Astrocyte of the hippocampus (primary cell): Measurements from ENCODE around the gene RBP4.
"Not testable (repeated sequence)": the region's sequence is repeated elsewhere in the genome, so short reads cannot be mapped to it uniquely, and the experiment has no call there.

ENCODE experiments used
- DNase-seq: peaks from one replicate; pipeline ENCODE4 v3.0.0; 2011; ENCODE audit warnings: low read depth, low spot score

The RBP4 gene

DNA sequence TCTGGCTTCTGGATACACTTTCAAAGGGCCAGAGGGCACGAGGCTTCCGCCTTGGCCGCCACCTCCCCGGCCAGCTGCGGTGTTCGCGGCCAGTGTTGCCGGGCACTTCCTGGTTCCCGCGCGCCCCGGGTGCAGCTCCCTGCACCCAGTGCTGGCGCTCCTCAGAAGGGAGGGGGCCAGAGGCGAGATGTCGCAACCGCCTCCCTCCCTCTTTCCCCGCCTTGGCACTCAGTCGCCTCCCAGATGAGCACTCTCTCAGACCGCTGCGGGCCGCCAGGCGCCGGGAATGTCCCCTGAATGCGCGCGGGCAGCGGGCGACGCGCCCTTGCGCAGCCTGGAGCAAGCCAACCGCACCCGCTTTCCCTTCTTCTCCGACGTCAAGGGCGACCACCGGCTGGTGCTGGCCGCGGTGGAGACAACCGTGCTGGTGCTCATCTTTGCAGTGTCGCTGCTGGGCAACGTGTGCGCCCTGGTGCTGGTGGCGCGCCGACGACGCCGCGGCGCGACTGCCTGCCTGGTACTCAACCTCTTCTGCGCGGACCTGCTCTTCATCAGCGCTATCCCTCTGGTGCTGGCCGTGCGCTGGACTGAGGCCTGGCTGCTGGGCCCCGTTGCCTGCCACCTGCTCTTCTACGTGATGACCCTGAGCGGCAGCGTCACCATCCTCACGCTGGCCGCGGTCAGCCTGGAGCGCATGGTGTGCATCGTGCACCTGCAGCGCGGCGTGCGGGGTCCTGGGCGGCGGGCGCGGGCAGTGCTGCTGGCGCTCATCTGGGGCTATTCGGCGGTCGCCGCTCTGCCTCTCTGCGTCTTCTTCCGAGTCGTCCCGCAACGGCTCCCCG is 34.4 kb downstream of the RBP4 start, which contains the start of gene FFAR4:
TSS of gene FFAR4 (plus strand) at position 231 of the 842 bp plus-strand sequence. CDS start at position 287, 56 bp downstream.
- DNase-seq, result peak; percentile 32

DNA sequence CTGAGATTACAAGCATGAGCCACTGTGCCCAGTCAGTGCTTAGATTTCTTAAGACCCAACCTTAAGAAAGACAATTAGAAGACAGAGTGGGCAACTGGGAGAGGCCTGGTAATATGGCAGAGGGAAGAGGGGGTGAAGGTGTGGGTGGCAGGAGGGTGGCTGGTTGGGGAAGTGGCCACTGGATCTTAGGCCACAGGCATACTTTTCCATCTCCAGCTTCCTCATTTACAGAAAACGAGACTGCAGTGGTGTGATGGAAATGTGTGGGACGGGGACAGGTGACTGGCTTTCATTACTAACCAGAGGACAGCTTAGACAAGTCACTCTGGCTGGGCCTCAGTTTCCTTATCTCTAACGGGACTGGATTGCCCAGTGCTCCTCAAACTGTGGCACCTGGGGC is 35.6 kb downstream of the RBP4 start:
- DNase-seq, result no peak

DNA sequence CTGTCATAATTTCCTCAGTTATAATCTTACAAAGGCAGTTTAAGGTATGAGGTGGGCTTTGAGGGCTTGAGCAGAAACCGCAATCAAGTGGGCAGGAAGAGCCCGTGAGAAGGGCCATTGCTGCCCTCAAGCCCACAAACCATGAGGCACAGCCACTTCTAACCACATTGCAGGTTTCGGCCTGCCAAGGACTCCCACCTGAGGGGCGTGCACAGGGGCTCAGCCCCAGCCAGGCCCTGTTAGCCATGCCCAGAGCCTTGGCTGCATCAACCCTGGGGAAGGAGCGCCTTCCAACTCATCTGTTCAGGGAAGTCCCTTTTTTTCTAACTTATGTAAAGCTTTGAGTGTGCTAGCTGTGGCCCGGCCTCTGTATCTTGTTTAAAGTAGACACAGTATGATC is 40.5 kb downstream of the RBP4 start:
- DNase-seq, result no peak

DNA sequence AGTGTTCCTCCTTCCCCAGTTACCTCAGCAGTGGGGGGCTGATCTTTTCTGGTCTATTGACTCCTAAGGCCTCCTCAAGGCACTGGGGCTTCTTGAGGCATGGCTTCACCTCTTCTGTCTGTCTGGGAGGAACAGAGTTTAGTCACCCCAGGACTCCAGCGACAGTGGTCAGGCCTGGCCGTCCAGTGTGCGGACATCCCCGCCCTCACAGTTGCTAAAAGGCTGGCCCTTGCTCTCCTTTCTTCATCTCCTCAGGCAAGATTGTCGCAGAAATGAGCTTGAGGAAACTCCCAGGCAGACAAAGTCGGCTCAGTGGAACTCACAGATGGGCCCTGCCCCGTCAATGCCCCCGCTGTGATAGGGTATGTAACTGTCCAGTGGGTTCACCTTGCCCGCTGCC is 41.5 kb downstream of the RBP4 start:
- DNase-seq, result no peak

DNA sequence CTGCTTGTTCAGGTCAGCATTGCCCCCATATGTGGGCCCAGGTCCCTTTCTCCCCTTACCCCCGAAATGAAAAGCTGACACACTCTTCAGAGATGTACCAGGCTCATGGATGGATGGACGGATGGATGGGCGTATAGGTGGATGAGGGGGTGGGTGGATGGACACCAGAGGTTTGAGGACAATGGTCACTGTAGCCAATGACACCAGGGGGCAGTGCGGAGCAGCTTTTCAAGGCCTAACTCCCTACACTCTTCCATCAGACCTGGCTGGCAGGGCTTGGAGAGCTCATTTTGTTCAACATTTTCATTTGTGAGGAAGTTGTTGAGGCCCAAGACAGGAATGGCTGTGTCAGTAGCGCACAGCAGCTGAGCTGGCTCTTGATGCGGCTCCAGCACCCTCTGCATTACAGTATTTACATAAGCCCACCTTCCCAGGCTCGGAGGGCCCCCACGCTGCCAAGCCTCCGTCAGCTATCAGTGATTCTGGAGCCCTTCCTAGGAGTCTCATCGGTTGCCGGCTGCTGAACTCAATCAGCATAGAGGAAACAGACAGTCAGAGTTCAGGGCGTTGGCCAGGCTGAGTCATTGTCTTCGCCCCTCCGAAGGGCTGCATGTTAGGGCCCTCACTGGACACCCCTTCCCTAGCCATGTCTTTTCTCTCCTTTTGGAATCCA is 46.1 kb downstream of the RBP4 start:
- DNase-seq, result peak; percentile 79

DNA sequence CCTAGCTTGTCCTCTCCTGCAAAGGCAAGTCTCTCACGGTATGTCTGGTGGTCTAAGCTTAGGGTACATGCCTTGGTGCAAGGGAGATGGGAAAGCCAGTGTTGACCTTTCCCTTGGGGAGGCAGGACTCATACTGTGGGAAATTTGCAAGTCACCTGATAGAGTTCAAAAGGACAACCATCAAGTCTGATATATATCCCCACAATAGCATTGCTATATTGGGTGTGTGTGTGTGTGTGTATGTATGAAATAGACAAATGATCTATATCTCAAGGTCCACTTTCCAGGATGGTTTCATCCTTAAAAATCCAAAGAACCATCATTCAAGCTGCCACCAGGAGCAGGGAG is 46.7 kb downstream of the RBP4 start:
- no peak for DNase-seq

DNA sequence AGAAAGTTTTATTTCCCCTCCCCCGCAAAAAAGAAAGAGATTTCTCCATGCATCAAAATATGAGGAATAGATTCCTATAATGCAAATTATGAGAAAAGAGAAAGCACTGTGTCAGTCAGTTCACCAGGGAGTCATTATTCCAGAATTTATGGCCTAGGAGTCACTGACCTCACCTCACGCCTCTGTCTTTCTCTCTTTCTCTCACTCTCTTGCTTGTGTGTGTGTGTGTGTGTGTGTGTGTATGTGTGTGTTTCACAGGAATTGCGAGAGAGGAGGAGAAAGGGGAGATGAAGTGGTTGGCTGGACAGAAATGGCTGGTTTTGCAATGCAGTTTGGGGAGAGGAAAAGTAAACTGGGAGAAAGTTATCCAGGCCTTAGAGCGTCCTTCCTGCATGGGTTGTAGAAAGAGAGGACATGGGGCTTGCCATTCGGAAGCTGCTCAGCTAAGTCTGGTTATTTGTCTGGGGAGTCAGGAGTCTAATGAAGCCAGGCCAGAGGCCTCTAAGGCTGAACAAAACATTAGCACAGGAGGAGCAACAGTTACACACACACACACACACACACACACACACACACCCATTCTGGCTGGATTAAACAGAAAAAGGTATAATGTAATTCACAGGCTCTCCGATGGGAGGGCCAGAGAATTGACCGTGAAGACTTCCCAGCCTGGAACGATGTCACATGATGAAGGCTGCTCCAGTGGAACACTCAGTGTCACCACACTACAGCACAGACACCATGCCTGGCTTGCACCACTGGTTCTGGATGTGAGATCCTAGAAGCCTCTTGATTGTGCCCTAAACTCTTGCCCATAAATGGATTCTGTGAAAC is 47.3 kb downstream of the RBP4 start:
- DNase-seq, result peak; percentile 2

DNA sequence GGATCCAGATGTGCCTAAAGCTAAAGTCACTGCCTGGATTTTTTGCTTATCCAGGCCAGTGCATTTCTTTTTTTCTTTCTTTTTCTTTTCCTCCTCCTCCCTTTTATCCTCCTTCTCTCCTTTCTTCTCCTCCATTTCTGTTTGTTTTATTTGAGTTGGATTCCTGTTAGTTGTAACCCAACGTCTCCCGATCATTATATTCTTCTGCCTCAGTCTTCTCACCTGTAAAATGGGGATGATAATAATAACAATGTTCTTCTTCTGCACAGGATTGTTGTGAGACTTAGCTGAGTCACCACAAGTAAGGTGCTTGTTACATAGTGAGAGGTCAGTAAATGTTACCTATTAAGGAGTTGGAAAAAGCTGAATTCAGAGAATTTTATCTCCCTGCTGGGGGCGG is 48.3 kb downstream of the RBP4 start:
- DNase-seq, result no peak

DNA sequence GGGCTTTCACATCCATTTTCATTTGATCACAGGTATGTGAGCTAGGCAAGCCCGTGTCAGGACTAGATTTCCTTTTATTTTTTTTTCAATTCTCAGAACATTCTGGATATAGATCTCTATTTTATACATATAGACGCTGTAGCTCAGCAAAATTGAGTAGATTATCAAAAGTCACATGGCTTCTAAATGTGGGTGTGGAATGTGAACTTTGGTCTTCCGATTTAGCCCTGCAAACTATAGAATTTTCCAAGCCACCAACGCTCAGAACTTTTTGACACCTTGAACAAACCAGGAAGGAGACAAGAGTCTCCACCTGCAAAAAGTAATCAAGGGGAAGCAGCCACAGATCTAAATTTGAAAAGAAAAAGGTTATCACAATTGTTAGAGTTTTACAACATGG is 50.4 kb downstream of the RBP4 start:
- DNase-seq, result no peak

DNA sequence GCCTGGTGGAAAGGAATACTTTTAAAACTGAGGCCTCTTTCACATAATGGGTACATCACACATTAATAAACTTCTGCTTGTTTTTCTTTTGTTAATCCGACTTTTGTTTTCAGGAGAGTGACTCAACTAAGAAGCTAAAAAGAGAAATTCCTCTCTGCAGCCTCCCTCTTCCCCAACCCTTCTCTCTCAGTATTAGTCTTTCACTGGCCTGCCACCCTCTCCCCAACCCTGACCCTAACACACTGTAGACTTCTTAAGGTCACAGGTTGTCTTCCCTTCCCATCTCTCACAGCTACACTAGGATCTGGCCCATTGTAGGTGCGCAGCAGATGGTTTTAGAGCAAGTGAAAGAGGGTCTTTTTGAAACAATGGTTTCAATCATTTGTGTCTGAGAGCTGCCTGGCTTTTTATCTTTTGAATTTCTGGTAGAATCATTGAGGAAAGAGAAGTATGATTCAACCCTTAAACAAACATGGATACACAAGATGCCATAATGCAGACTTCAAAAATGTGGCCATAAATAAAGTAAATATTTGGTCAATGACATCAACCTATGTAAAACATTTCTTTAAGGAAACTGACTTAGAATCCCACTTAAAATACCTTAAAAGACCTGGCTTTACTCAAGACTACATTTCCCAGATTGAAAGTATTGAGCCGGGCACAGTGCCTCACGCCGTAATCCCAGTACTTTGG is 52.5 kb downstream of the RBP4 start:
- no peak for DNase-seq

DNA sequence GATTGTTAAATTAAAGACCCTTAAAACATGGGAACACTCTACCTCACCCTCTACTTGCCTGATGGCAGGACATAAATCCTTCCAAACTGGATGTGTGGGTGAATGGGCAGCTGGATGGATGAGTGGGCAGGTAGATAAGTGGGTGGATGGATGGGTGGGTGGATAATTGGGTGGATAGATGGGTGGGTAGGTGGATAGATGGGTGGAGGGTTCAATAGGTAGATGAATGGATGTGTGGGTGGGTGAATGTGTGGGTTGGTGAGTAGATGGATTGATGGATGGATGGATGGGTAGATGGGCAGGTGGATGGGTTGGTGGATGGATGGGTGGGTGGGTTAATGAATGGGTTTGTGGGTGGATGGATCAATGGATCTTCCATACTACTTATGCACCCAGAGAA is 53.5 kb downstream of the RBP4 start:
- no peak for DNase-seq

DNA sequence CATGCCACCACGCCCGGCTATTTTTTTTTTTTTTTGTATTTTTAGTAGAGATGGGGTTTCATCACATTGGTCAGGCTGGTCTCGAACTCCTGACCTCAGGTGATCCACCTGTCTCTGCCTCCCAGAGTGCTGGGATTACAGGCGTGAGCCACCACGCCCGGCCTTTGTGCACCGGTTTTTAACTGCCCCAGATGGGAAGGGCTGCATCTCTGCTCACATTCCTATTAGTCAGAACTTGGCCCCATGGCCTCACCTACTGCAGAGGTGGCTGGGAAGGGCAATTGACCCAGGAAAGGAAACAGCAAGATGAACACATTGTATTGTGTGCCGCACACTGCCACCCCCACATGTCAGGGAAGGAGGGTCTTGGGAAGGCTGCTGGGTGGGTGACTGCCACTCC is 54.0 kb downstream of the RBP4 start:
- DNase-seq, result not testable (repeated sequence)

DNA sequence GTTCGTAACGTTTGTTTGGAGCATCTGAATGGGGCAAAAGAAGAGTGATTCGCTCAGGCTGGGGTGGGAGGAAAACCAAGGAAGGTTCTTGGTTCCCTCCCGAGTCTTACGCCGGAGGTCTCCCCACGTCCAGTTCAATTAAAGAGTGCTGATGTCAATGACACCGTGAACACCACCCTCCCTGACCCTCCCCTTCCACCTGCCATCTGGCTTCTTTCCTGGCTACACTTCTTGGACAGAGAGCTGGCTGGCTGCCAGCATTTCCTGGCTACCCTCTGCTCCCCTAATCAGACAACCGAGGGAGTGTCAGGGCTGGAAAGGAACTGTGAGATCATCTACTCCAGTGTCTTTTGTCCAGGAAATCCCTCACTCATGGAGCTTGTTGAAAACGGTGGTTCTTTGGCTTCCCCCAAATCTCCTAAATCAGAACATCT is 58.7 kb downstream of the RBP4 start:
- peak; percentile 24 for DNase-seq
